Measurements from ENCODE around the gene FMNL2.

DNA sequence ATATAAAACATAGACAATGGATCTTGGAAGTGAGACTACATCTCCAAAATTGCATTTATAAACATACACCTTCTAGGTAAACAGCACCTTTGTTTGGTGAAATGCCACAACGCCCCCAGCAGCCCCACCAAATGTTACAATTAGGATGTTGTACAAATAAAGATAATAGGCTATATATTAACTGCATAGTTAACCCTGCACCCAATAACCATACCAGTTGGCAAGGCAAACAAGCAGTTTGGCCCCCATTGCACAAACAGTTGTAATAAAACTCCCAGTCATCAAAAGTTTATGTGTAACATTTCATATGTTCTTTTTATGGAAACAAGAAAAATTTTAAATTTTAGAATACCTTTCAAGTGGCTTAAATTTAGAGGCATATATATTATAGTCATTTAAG is 315.0 kb downstream of the FMNL2 start:
- TF ChIP-seq, protein P1, sequence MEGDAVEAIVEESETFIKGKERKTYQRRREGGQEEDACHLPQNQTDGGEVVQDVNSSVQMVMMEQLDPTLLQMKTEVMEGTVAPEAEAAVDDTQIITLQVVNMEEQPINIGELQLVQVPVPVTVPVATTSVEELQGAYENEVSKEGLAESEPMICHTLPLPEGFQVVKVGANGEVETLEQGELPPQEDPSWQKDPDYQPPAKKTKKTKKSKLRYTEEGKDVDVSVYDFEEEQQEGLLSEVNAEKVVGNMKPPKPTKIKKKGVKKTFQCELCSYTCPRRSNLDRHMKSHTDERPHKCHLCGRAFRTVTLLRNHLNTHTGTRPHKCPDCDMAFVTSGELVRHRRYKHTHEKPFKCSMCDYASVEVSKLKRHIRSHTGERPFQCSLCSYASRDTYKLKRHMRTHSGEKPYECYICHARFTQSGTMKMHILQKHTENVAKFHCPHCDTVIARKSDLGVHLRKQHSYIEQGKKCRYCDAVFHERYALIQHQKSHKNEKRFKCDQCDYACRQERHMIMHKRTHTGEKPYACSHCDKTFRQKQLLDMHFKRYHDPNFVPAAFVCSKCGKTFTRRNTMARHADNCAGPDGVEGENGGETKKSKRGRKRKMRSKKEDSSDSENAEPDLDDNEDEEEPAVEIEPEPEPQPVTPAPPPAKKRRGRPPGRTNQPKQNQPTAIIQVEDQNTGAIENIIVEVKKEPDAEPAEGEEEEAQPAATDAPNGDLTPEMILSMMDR (IDR thresholded peaks at IDR 0.05): no peak
- no peak for TF ChIP-seq ZFX (IDR thresholded peaks at IDR 0.05; ENCODE audit: borderline replicate concordance)
